Smooth muscle cell (in vitro differentiated cells): ENCODE results near the gene ZNF414. TPM values are rescaled to one million over a fixed set of nuclear protein-coding genes. Genes with fewer than 3 reads are reported as not detected.

Experiments
- DNase-seq: peaks from one replicate; lab custom pipeline; 2025; ENCODE audit not compliant: unreplicated experiment; lab: John Stamatoyannopoulos, UW
- H2AFZ ChIP-seq: fragments of 200-600 bp; sonication (generic); 2 replicates; pipeline ENCODE4 v1.6.0; 2016; ENCODE audit warnings: antibody characterized with exemption, low read depth, mild to moderate bottlenecking
- H3F3A ChIP-seq: fragments of 200-600 bp; sonication (generic); 2 replicates; pipeline ENCODE4 v1.6.0; 2017; ENCODE audit warnings: antibody characterized with exemption, low read depth
- H3K27ac ChIP-seq: fragments of 200-600 bp; sonication (generic); 2 replicates; pipeline ENCODE4 v1.5.1; 2016; ENCODE audit warnings: low read depth, mild to moderate bottlenecking
- H3K27me3 ChIP-seq: fragments of 200-600 bp; sonication (generic); 2 replicates; pipeline ENCODE4 v1.6.1; 2016; ENCODE audit warnings: low read depth, mild to moderate bottlenecking
- H3K36me3 ChIP-seq: fragments of 200-600 bp; sonication (generic); 2 replicates; pipeline ENCODE4 v1.5.1; 2016; ENCODE audit warnings: low read depth
- H3K4me1 ChIP-seq: fragments of 200-600 bp; sonication (generic); 2 replicates; pipeline ENCODE4 v1.5.1; 2016; ENCODE audit warnings: low read depth
- H3K4me2 ChIP-seq: fragments of 200-600 bp; sonication (generic); 2 replicates; pipeline ENCODE4 v1.6.0; 2016; ENCODE audit warnings: mild to moderate bottlenecking
- H3K4me3 ChIP-seq: fragments of 200-600 bp; sonication (generic); 2 replicates; pipeline ENCODE4 v1.5.1; 2016; ENCODE audit warnings: mild to moderate bottlenecking
- H3K79me2 ChIP-seq: fragments of 200-600 bp; sonication (generic); 2 replicates; pipeline ENCODE4 v1.6.0; 2016; ENCODE audit warnings: low read depth, mild to moderate bottlenecking
- H3K9ac ChIP-seq: fragments of 200-600 bp; sonication (generic); 2 replicates; pipeline ENCODE4 v1.6.0; 2016; ENCODE audit warnings: low read depth
- H3K9me3 ChIP-seq: fragments of 200-600 bp; sonication (generic); replicated peaks from 2 replicates; pipeline ENCODE4 v1.5.1; 2016; ENCODE audit warnings: low read depth
- H4K20me1 ChIP-seq: fragments of 200-600 bp; sonication (generic); 2 replicates; pipeline ENCODE4 v1.6.0; 2016; ENCODE audit warnings: low read depth
- WGBS: methylation state at CpG from one replicate; pipeline ENCODE4 v1.1.7; 2016; ENCODE audit warnings: low lambda C conversion rate; 5-methylcytosine and 5-hydroxymethylcytosine counted together
- polyA plus RNA-seq: library from polyadenylated mRNA; unstranded; fragments of >200 nt; fragmentation: Nextera tagmentation; extraction: Ambion mirVana; gene quantifications from 2 replicates; pipeline ENCODE4 v1.2.1, GENCODE V29; 2016
- total RNA-seq: library from RNA; depleted of rRNA; stranded (reverse); fragments of >200 nt; gene quantifications from 2 replicates; pipeline ENCODE4 v1.2.3, GENCODE V29; 2014
- TF ChIP-seq, protein P1 (sequence below): fragments of 200-600 bp; sonication (generic); IDR thresholded peaks from 2 replicates; pipeline ENCODE4 v1.5.1; 2017; ENCODE audit warnings: borderline replicate concordance, mild to moderate bottlenecking, antibody characterized with exemption; ENCODE audit not compliant: insufficient read depth, poor library complexity, severe bottlenecking

The ZNF414 gene
- total and polyA plus RNA-seq, 2 experiments from 2014 or later, result 10.2 to 33.0 TPM

DNA sequence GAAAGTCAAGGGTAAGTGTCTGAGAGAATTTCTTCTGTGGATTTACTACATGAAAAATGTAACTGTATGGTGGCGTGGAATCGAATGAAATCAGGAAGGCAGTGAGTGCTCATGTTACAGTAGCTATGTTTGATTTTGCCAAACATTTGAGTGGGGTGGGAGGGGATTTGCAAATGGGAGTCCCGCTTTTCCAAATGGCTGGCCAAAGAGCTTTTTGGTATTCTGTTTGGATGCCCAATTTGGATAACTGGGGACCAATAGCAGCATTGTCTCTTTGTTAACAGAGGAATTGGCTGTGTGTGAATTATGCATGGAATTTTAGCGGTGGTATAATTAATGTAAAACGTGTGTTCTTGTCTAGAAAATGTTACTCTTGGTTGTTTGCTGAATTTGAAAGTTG, 51.4 kb downstream of the ZNF414 start:
- TF ChIP-seq, protein P1, sequence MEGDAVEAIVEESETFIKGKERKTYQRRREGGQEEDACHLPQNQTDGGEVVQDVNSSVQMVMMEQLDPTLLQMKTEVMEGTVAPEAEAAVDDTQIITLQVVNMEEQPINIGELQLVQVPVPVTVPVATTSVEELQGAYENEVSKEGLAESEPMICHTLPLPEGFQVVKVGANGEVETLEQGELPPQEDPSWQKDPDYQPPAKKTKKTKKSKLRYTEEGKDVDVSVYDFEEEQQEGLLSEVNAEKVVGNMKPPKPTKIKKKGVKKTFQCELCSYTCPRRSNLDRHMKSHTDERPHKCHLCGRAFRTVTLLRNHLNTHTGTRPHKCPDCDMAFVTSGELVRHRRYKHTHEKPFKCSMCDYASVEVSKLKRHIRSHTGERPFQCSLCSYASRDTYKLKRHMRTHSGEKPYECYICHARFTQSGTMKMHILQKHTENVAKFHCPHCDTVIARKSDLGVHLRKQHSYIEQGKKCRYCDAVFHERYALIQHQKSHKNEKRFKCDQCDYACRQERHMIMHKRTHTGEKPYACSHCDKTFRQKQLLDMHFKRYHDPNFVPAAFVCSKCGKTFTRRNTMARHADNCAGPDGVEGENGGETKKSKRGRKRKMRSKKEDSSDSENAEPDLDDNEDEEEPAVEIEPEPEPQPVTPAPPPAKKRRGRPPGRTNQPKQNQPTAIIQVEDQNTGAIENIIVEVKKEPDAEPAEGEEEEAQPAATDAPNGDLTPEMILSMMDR, result no peak
- no peak overlapping the region for H3K9ac ChIP-seq
- H3K4me2 ChIP-seq, result no peak overlapping the region
- H3K36me3 ChIP-seq, result peaks cover 9% of the 10 kb centered on the region
- peaks cover 85% of the 10 kb centered on the region for H3K79me2 ChIP-seq
- peak overlapping the region; percentile 20 for H3K27ac ChIP-seq
- no peaks in the 10 kb centered on the region for H3K9me3 ChIP-seq
- H4K20me1 ChIP-seq, result peaks cover 95% of the 10 kb centered on the region
- DNase-seq, result no peak
- H3K4me1 ChIP-seq, result peaks cover 26% of the 10 kb centered on the region
- WGBS, result 90% methylated on average over 5 of the region's 5 CpGs
- no peaks in the 10 kb centered on the region for H3K27me3 ChIP-seq
- H3K4me3 ChIP-seq, result no peak overlapping the region
- H3F3A ChIP-seq, result peaks cover 35% of the 10 kb centered on the region
- H2AFZ ChIP-seq, result no peak overlapping the region

DNA sequence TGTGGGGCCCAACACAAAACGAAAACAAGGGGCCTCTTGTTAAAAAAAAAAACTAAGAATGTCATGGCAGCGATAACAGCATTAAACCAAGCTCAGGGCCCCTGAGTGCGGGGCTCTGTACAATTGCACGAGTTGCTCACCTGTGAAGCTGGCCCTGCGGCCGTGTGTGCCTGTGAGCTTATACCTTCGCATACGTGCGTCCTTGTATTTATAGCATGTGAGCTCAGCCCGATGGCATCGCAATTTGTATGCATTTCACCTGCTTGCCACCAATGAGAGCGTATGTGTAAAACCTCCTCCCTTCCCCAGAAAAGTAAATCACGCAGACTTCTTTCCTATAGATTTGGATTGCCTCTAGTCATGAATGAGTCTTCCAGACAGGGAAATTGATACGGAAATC, 52.1 kb downstream of the ZNF414 start:
- Histone ChIP-seq H3K27me3 (no peaks in the 10 kb centered on the region), H3K4me2 (no peak overlapping the region), H3K4me3 (no peak overlapping the region), H3K79me2 (peaks cover 86% of the 10 kb centered on the region), H3K4me1 (peaks cover 26% of the 10 kb centered on the region), H3K27ac (no peak overlapping the region), H3K9ac (no peak overlapping the region), H4K20me1 (peaks cover 95% of the 10 kb centered on the region), H3K36me3 (peaks cover 9% of the 10 kb centered on the region), H3F3A (peaks cover 29% of the 10 kb centered on the region), H3K9me3 (no peaks in the 10 kb centered on the region), H2AFZ (no peak overlapping the region)
- TF ChIP-seq, protein P1, result no peak
- no peak for DNase-seq
- WGBS, result 96% methylated on average over 14 of the region's 14 CpGs

DNA sequence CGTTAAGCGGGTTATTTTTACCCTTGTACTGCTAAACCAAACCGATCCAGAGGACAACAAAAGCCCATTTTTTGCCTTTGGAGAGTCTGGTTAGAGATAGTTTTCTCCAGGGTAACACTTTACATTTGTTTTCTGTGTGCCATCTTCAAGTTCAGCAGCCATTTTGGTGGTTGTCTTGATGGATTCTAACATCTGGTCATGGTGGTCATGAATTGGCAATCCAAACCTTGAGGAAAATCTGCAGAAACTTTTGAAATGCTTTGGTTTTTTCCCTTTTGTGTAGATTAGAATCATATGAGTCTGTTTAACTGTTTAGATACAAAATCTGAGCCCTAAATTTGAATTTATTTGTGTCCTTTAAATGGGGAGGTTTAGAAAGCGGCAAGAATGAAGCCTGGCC, 52.6 kb downstream of the ZNF414 start:
- H3K9ac ChIP-seq, result no peak overlapping the region
- no peak overlapping the region for H3K27ac ChIP-seq
- H3K4me2 ChIP-seq, result no peak overlapping the region

More for the DNA sequence above, 52.6 kb downstream of the ZNF414 start:
- peaks cover 92% of the 10 kb centered on the region for H3K79me2 ChIP-seq
- peaks cover 9% of the 10 kb centered on the region for H3K36me3 ChIP-seq
- H3K4me1 ChIP-seq, result peaks cover 26% of the 10 kb centered on the region
- no peaks in the 10 kb centered on the region for H3K9me3 ChIP-seq
- H2AFZ ChIP-seq, result no peak overlapping the region
- H4K20me1 ChIP-seq, result peaks cover 96% of the 10 kb centered on the region
- TF ChIP-seq, protein P1, result no peak
- peaks cover 24% of the 10 kb centered on the region for H3F3A ChIP-seq
- H3K27me3 ChIP-seq, result no peaks in the 10 kb centered on the region
- DNase-seq, result no peak
- H3K4me3 ChIP-seq, result no peak overlapping the region
- WGBS, result 98% methylated on average over 4 of the region's 4 CpGs
